Activated T-helper 1 cell treated with anti-CD3 and anti-CD28 coated beads, Interleukin-12 subunit alpha, Interleukin-12 subunit beta, Interleukin-2, Interleukin-4 antibody, amounts not matched to agents 30 ng/mL and 10 ng/mL and 1 ng/mL, durations not matched to agents 14 hours and 24 hours and 36 hours (primary cell): ENCODE data around the gene ZNF415. TPM values are rescaled to one million over a fixed set of nuclear protein-coding genes. Genes with fewer than 3 reads are reported as not detected.

Source experiments
- DNase-seq: peaks from one replicate; pipeline ENCODE4 v3.0.0; 2021; ENCODE audit warnings: low spot score
- H3K27ac Mint-ChIP-seq: one replicate; pipeline ENCODE4 v1.8.0; 2021; ENCODE audit warnings: mild to moderate bottlenecking, mixed read lengths
- H3K27me3 Mint-ChIP-seq: one replicate; pipeline ENCODE4 v1.8.0; 2022; ENCODE audit warnings: mild to moderate bottlenecking, moderate library complexity, mixed read lengths; ENCODE audit not compliant: insufficient read depth
- H3K36me3 Mint-ChIP-seq: one replicate; pipeline ENCODE4 v1.8.0; 2021; ENCODE audit warnings: low read depth, mixed read lengths
- H3K4me1 Mint-ChIP-seq: one replicate; pipeline ENCODE4 v1.8.0; 2021; ENCODE audit warnings: low read depth, mixed read lengths
- H3K4me3 Mint-ChIP-seq: one replicate; pipeline ENCODE4 v1.8.0; 2021; ENCODE audit warnings: mild to moderate bottlenecking, moderate library complexity, mixed read lengths
- H3K9me3 Mint-ChIP-seq: one replicate; pipeline ENCODE4 v1.8.0; 2021; ENCODE audit warnings: mixed read lengths
- intact Hi-C: fragments of 100-400 bp; cut with micrococcal nuclease; formaldehyde crosslinking; loops from one replicate; pipeline ENCODE4 v1.15.1; 2024
- total RNA-seq: library from RNA; stranded (reverse); gene quantifications from 2 replicates; pipeline ENCODE4 v1.2.3, GENCODE V29; 2022

Gene ZNF415
- total RNA-seq, 1 donor from 2014 or later = 0.21 TPM

DNA sequence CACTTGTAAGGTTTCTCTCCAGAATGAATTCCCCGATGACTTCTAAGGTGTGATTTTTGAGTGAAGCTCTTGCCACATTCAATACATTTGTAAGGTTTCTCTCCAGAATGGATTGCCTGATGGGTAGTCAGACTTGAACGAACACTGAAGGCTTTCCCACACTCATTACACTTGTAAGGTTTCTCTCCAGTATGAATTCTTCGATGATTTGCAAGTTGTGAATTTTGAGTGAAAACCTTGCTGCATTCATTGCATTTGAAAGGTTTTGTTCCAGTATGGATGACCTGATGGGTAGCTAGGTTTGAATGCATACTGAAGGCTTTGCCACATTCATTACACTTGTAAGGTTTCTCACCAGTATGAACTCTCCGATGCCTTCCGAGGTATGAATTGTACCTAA lies 63.9 kb downstream of the ZNF415 start:
- peaks cover 59% of the 10 kb centered on the region for H3K36me3 Mint-ChIP-seq
- H3K4me1 Mint-ChIP-seq = no peaks in the 10 kb centered on the region
- peaks cover 63% of the 10 kb centered on the region for H3K9me3 Mint-ChIP-seq
- H3K27ac Mint-ChIP-seq = no peak overlapping the region
- no peaks in the 10 kb centered on the region for H3K27me3 Mint-ChIP-seq
- DNase-seq = no peak
- H3K4me3 Mint-ChIP-seq = no peak overlapping the region
- intact Hi-C loops = no loop called here

DNA sequence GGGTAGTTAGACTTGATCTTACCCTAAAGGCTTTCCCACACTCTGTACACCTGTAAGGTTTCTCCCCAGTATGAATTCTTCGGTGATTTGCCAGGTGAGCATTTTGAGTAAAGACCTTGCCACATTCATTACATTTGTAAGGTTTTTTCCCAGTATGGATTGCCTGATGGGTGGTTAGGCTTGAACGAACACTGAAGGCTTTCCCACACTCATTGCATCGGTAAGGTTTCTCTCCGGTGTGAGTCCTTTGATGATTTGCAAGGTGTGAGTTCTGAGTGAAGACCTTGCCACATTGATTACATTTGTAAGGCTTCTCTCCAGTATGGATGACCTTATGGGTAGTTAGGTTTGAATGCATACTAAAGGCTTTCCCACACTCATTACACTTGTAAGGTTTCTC lies 64.5 kb downstream of the ZNF415 start:
- Mint-ChIP-seq H3K27ac (no peak overlapping the region), H3K4me1 (no peaks in the 10 kb centered on the region), H3K27me3 (no peaks in the 10 kb centered on the region), H3K36me3 (peaks cover 54% of the 10 kb centered on the region), H3K9me3 (peaks cover 64% of the 10 kb centered on the region), H3K4me3 (no peak overlapping the region)
- DNase-seq = no peak
- intact Hi-C loops = no loop called here

- H3K9me3 Mint-ChIP-seq = peaks cover 48% of the 10 kb centered on the region
- DNase-seq = no peak
- H3K4me1 Mint-ChIP-seq = no peaks in the 10 kb centered on the region
- no peaks in the 10 kb centered on the region for H3K27me3 Mint-ChIP-seq
- H3K27ac Mint-ChIP-seq = no peak overlapping the region
- H3K36me3 Mint-ChIP-seq = peaks cover 3% of the 10 kb centered on the region
- no peak overlapping the region for H3K4me3 Mint-ChIP-seq
- intact Hi-C loops = no loop called here
Observed at GRCh38 chr19:53057904-53058580, 74.7 kb downstream of the ZNF415 start.

Other genes with a start within 250 kb of the ZNF415 start
- 10.5 and 11.0 TPM in 2 replicates for gene ZNF320, start 235.3 kb downstream of the ZNF415 start, total RNA-seq
- 4.2 and 4.6 TPM in 2 replicates for gene ZNF888, start 209.5 kb downstream of the ZNF415 start, total RNA-seq
- 7.0 and 9.4 TPM in 2 replicates for gene ZNF816, start 170.0 kb downstream of the ZNF415 start, total RNA-seq
- gene ERVV-1, start 119.0 kb downstream of the ZNF415 start, total RNA-seq = not detected in 2 replicates
- not detected in 2 replicates for gene ERVV-2, start 88.2 kb downstream of the ZNF415 start, total RNA-seq
- 26.0 and 27.8 TPM in 2 replicates for gene ZNF160, start 29.5 kb downstream of the ZNF415 start, total RNA-seq
- 6.5 and 7.3 TPM in 2 replicates for gene ZNF347, start 26.1 kb upstream of the ZNF415 start, total RNA-seq
- 1.6 and 2.6 TPM in 2 replicates for gene ZNF665, start 60.4 kb upstream of the ZNF415 start, total RNA-seq
- 1.7 and 2.3 TPM in 2 replicates for gene ZNF677, start 122.0 kb upstream of the ZNF415 start, total RNA-seq
- gene VN1R2, start 125.4 kb upstream of the ZNF415 start, total RNA-seq = not detected in 2 replicates
- not detected in 2 replicates for gene VN1R4, start 134.8 kb upstream of the ZNF415 start, total RNA-seq
- 6.5 and 6.7 TPM in 2 replicates for gene ZNF845, start 200.8 kb upstream of the ZNF415 start, total RNA-seq
- 16.5 and 19.0 TPM in 2 replicates for gene ZNF525, start 232.8 kb upstream of the ZNF415 start, total RNA-seq